Esophagus muscularis mucosa (tissue), 3 donors: Measurements from ENCODE around the gene CYTL1.
"Not testable (repeated sequence)": the region's sequence is repeated elsewhere in the genome, so short reads cannot be mapped to it uniquely, and the experiment has no call there.

Source experiments
- POLR2A ChIP-seq: fragments of 450-650 bp; IDR thresholded peaks from one replicate; pipeline ENCODE4 v1.6.1; 2017; ENCODE audit warnings: antibody characterized with exemption, moderate library complexity, mild to moderate bottlenecking, low read depth
- POLR2AphosphoS5 ChIP-seq, 2 donors: sonication (generic); formaldehyde crosslinking; IDR thresholded peaks; one replicate each; pipeline ENCODE4 v1.6.1; 2017; ENCODE audit warnings: antibody characterized with exemption in 2 of 2
- TF ChIP-seq, protein P1 (sequence below), 3 experiments: fragments of 200-600 bp in 2 of 3; fragments of 450-650 bp in 1 of 3; sonication (generic) in 2 of 3; IDR thresholded peaks; one replicate each; pipeline ENCODE4 v1.5.1; 2017 to 2019; ENCODE audit warnings: antibody characterized with exemption in 3 of 3, mild to moderate bottlenecking in 2 of 3, moderate library complexity in 1 of 3

DNA sequence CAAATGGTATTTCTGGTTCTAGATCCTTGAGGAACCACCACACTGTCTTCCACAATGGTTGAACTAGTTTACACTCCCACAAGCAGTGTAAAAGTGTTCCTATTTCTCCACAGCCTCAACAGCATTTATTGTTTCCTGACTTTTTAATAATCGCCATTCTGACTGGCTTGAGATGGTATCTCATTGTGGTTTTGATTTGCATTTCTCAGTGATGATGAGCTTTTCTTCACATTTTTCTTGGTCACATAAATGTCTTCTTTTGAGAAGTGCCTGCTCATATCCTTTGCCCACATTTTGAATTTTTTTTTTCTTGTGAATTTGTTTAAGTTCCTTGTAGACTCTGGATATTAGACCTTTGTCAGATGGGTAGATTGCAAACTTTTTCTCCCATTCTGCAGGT, 22.3 kb downstream of the CYTL1 start:
- TF ChIP-seq, protein P1, sequence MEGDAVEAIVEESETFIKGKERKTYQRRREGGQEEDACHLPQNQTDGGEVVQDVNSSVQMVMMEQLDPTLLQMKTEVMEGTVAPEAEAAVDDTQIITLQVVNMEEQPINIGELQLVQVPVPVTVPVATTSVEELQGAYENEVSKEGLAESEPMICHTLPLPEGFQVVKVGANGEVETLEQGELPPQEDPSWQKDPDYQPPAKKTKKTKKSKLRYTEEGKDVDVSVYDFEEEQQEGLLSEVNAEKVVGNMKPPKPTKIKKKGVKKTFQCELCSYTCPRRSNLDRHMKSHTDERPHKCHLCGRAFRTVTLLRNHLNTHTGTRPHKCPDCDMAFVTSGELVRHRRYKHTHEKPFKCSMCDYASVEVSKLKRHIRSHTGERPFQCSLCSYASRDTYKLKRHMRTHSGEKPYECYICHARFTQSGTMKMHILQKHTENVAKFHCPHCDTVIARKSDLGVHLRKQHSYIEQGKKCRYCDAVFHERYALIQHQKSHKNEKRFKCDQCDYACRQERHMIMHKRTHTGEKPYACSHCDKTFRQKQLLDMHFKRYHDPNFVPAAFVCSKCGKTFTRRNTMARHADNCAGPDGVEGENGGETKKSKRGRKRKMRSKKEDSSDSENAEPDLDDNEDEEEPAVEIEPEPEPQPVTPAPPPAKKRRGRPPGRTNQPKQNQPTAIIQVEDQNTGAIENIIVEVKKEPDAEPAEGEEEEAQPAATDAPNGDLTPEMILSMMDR (IDR thresholded peaks at IDR 0.05), result not testable (repeated sequence)
- not testable (repeated sequence) for TF ChIP-seq POLR2AphosphoS5 (IDR thresholded peaks at IDR 0.05); POLR2A
